LNCAP (cell line): ENCODE data around the gene SMOC2.

Source experiments
- CTCF ChIP-seq: fragments of 450-650 bp; IDR thresholded peaks from 2 replicates; pipeline ENCODE4 v1.5.1; 2017; ENCODE audit warnings: mild to moderate bottlenecking

The SMOC2 gene

GRCh38 chr6:168416531-168416930 lies 24.5 kb upstream of the SMOC2 start:
- TF ChIP-seq CTCF = no peak

GRCh38 chr6:168417191-168417590 lies 23.8 kb upstream of the SMOC2 start:
- no peak for TF ChIP-seq CTCF

GRCh38 chr6:168417679-168418557 lies 23.1 kb upstream of the SMOC2 start:
- no peak for TF ChIP-seq CTCF

- TF ChIP-seq CTCF = no peak
These were observed 22.3 kb upstream of the SMOC2 start for GRCh38 chr6:168418711-168419121.

GRCh38 chr6:168419569-168419968 lies 21.4 kb upstream of the SMOC2 start:
- no peak for TF ChIP-seq CTCF

GRCh38 chr6:168420084-168420483 lies 20.9 kb upstream of the SMOC2 start:
- no peak for TF ChIP-seq CTCF

GRCh38 chr6:168420706-168421105 lies 20.3 kb upstream of the SMOC2 start:
- no peak for TF ChIP-seq CTCF
